Cerebellar cortex (tissue), 1 donor: ENCODE data around the gene SACM1L.
"Not testable (repeated sequence)": the region's sequence is repeated elsewhere in the genome, so short reads cannot be mapped to it uniquely, and the experiment has no call there.

Source experiments
- DNase-seq: peaks from one replicate; pipeline ENCODE4 v3.0.0-alpha.2; 2015; ENCODE audit warnings: low spot score

SACM1L gene

GRCh38 chr3:45691842-45692241 lies 2.6 kb downstream of the SACM1L start:
- no peak for DNase-seq

GRCh38 chr3:45692866-45693265 lies 3.7 kb downstream of the SACM1L start:
- no peak for DNase-seq

GRCh38 chr3:45693941-45694521 lies 4.8 kb downstream of the SACM1L start:
- no peak for DNase-seq

- not testable (repeated sequence) for DNase-seq
Observed at GRCh38 chr3:45695166-45695565, 6.0 kb downstream of the SACM1L start.

GRCh38 chr3:45700570-45701073 lies 11.4 kb downstream of the SACM1L start:
- DNase-seq = no peak

GRCh38 chr3:45701172-45701867 lies 12.1 kb downstream of the SACM1L start:
- DNase-seq = no peak

- no peak for DNase-seq
Observed at GRCh38 chr3:45704301-45704943, 15.2 kb downstream of the SACM1L start.

GRCh38 chr3:45705839-45706808 lies 16.9 kb downstream of the SACM1L start:
- no peak for DNase-seq

- no peak for DNase-seq
Observed at GRCh38 chr3:45711931-45712330, 22.7 kb downstream of the SACM1L start.

- DNase-seq = no peak
Observed at GRCh38 chr3:45712434-45713110, 23.4 kb downstream of the SACM1L start.

GRCh38 chr3:45715945-45716344 lies 26.7 kb downstream of the SACM1L start:
- DNase-seq = no peak

- DNase-seq = no peak
Observed at GRCh38 chr3:45716790-45717336, 27.7 kb downstream of the SACM1L start.

- no peak for DNase-seq
Observed at GRCh38 chr3:45719655-45720487, 30.7 kb downstream of the SACM1L start.

- DNase-seq = no peak
Observed at GRCh38 chr3:45724911-45725310, 35.7 kb downstream of the SACM1L start.

- DNase-seq = no peak
Observed at GRCh38 chr3:45729614-45730013, 40.4 kb downstream of the SACM1L start.

- no peak for DNase-seq
Observed at GRCh38 chr3:45730409-45731154, 41.4 kb downstream of the SACM1L start.

- DNase-seq = no peak
Observed at GRCh38 chr3:45736707-45737106, 47.5 kb downstream of the SACM1L start.

GRCh38 chr3:45737234-45737633 lies 48.0 kb downstream of the SACM1L start:
- no peak for DNase-seq

GRCh38 chr3:45739991-45740390 lies 50.8 kb downstream of the SACM1L start:
- DNase-seq = no peak

GRCh38 chr3:45741247-45741646 lies 52.1 kb downstream of the SACM1L start:
- DNase-seq = no peak
